Activated CD4-positive, alpha-beta T cell treated with anti-CD3 and anti-CD28 coated beads for 4 hours (primary cell): ENCODE results near the gene ATP5F1D.

ENCODE experiments used
- DNase-seq, 2 donors: peaks; one replicate each; pipeline ENCODE4 v3.0.0-alpha.2; 2020

The ATP5F1D gene

DNA sequence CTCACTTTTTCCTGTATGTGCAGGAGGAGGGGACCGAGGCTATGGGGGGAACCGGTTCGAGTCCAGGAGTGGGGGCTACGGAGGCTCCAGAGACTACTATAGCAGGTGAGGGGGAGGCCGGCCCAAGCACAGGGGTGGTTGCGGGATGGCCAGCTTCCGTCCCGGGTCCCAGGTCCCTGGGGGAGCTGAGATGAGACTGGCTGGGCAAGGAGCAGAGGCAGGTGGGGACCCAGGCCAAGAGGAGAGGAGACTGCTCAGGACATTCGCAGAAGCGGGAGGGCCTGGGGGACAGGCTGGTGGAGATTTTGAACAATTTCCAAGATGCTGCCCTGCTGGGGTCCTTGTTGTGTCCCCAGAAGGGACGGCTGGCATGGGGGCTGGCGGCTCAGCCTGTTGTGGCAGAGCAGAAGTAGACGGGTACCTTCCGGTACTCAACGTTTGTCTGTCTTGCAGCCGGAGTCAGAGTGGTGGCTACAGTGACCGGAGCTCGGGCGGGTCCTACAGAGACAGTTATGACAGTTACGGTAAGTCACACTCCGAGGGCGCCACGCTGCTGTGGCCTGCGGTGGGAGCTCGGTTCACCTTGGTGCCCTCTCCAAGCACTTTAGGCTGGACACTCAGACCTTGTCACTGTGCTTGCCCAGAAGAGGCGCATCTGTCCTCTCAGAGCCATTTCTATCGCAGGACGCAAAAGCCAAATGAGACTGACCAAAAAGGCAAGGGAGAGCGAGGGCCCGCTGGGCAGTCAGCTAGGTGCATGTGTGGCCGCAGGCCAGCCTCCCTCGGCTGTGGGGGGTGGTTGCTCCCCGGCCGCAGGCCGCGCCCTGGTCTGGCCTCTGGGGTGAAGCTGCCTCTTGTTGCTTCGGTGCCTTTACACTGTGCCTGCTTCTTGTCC is 30.2 kb downstream of the ATP5F1D start:
- DNase-seq, result no peak

DNA sequence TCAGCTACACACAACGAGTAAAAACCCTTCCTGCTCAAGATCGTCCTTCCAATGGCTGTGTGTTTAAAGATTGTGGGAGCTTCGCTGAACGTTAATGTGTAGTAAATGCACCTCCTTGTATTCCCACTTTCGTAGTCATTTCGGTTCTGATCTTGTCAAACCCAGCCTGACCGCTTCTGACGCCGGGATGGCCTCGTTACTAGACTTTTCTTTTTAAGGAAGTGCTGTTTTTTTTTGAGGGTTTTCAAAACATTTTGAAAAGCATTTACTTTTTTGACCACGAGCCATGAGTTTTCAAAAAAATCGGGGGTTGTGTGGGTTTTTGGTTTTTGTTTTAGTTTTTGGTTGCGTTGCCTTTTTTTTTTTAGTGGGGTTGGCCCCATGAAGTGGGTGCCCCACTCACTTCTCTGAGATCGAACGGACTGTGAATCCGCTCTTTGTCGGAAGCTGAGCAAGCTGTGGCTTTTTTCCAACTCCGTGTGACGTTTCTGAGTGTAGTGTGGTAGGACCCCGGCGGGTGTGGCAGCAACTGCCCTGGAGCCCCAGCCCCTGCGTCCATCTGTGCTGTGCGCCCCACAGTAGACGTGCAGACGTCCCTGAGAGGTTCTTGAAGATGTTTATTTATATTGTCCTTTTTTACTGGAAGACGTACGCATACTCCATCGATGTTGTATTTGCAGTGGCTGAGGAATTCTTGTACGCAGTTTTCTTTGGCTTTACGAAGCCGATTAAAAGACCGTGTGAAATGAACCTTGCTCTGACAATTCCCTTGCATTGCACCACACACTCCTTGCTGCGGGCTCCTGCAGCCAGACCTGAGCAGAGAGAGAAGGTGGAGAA is 31.1 kb downstream of the ATP5F1D start:
- no peak for DNase-seq

- DNase-seq, result no peak
Measured at GRCh38 chr19:1273263-1274041, 31.9 kb downstream of the ATP5F1D start.

GRCh38 chr19:1274081-1274851 is 32.7 kb downstream of the ATP5F1D start:
- DNase-seq, result no peak

DNA sequence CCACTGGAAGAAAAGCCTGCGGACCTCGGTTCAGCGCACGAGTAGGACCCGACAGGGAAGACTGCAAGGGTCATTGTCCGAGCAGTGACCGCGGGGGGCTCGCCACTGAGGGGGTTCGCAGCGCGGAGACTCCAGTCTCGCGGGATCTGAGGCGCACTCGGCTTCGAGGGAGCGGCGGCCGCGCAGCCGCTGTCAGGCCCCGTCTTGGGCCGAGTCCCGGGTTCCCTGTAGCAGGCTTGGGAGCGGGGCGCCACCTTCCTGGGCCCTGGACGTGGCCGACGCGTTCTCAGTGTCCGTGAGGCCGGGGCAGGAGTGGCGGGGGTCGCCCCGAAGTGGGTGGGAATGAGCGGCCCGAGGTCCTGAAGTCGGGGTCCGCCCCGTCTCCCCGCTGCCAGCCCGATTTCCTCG is 33.3 kb downstream of the ATP5F1D start:
- DNase-seq, result no peak

DNA sequence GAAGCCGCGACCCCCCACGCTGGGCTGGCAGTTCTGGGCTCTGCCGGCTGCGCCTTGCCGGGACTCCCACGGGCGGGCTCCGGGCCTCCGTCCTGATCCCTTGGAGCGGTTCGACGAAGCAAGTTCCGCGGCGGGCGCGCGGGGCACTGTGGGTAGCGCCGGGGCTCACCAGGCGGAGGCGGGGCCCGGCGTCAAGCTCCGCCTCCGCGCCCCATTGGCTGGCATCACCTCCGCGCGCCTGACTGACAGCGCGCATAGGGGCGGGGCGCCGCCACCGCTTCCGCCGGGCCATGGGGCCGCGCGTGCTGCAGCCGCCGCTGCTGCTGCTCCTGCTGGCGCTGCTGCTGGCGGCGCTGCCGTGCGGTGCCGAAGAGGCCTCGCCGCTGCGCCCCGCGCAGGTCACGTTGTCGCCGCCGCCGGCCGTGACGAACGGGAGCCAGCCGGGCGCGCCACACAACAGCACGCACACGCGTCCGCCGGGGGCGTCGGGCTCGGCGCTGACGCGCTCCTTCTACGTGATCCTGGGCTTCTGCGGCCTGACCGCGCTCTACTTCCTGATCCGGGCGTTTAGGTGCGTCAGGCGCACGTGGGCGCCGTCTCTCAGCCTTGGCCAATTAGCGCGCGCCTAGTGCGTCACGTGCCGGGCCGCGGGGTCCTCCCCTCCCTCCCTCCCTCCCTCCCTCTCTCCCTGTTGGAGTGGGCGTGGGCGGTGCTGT is 33.9 kb downstream of the ATP5F1D start, which contains the start of gene FAM174C:
TSS of gene FAM174C (plus strand) at position 271 of the 716 bp plus-strand sequence. CDS start at position 291, 20 bp downstream.
- peak; percentile 95 to 98 for DNase-seq

- no peak for DNase-seq
Measured at GRCh38 chr19:1275976-1276627, 34.6 kb downstream of the ATP5F1D start.

GRCh38 chr19:1276628-1277022 is 35.1 kb downstream of the ATP5F1D start:
- no peak for DNase-seq

GRCh38 chr19:1277061-1277460 is 35.5 kb downstream of the ATP5F1D start:
- DNase-seq, result no peak

GRCh38 chr19:1278074-1278473 is 36.5 kb downstream of the ATP5F1D start:
- DNase-seq, result no peak

DNA sequence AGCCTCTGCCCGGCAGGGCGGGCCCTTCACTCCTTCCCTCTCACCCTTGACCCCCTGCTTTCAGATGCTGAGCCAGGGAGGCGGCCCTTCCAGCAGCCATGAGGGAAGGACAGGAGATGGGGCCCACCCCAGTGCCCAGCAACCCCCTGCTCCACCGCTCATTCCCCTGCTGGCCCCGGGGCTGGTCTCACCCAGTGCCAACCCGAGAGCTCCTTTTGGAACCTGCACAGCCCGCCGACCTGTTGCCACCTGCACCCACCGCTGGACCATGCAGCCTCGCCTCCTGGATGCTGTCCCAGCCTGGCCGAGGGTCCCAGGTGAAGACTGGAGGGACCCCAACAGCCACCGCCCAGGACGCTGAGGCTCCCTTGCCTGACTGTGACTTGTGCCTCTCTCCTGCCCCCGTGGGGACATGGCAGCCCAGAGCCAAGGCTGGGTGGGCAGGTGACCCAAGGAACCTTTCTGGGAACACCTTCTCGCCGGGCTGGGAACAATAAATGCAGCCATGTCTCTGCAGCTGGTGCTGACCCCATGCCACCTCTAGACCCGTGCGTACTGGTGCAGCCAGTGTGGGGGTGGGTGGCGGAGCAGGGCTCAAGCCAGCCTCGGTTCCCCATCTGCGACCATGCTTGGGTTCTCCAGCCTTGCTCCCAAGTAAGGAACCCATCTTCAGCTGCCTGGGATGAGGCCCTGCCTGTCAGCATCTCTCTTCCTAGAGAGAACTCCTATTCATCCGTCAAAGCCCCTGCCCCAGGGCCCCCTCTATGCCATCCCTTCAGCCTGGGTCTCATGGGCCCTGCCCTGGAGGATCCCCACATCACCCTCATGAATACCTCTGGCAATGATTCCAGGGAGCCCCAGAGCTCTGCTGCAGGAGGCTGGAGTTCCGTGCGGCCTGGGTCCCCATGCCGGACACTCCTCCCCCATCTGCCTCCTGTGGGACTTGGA is 37.4 kb downstream of the ATP5F1D start:
- no peak for DNase-seq

DNA sequence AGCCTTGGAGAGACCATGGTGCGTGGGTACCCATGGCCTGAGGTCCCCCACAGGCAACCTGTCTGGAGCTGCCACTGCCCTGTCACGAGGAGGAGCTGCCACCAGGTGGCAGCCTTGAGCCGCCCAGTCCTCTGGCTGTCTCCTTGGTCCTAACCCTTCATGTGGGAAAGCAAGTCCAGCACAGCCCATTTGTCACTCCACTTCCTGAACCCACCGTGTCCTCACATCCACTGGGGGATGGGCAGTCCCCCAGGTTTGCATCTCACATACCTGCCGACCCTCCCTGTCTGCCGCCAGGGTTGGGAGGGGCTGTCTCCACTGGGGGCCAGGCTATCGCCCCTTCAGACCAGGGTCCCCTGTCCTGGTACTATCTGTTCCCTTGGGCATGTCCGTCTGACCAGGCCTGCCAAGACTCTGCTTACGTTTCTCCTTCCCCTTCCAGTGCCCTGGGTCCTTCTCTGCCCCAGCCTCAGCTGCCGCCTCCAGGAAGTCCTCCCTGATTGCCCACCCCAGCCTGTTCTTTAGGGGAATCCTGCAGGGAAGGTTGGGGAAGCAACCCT is 38.3 kb downstream of the ATP5F1D start:
- peak; percentile 67 to 78 for DNase-seq

- no peak for DNase-seq
Measured at GRCh38 chr19:1280636-1281568, 39.4 kb downstream of the ATP5F1D start.

DNA sequence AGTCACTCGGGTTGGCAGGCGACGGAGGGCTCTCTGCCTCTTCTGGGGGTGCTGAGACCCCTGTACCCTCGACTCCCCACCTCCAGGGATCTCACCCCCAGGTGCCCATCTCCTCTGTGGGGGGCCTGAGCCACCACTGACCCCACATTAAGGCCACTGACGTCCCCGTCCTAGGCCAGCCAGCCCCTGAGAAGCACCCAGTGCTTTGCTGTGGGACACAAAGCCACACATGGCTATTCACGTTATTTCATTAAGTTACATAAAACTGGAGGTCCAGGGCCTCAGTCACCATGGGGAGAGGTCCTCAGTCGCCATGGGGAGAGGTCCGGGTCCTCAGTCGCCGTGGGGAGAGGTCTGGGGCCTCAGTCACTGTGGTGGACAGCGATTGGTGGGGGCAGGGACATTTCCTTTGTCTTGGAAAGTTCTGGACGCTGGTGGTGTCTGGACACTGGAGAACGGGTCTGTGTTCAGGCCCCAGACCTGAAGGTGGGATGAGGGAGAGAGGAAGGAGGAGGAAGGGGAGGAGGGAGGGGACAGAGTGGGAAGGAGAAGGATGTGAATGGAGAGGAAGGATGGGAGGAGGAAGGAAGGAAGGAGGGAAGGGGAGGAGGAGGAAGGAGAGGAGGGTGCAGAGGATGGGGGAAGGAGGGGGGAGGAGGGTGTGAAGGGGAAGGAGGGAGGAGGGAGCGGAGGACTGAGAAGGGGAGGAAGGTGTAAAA is 40.2 kb downstream of the ATP5F1D start:
- DNase-seq, result no peak

DNA sequence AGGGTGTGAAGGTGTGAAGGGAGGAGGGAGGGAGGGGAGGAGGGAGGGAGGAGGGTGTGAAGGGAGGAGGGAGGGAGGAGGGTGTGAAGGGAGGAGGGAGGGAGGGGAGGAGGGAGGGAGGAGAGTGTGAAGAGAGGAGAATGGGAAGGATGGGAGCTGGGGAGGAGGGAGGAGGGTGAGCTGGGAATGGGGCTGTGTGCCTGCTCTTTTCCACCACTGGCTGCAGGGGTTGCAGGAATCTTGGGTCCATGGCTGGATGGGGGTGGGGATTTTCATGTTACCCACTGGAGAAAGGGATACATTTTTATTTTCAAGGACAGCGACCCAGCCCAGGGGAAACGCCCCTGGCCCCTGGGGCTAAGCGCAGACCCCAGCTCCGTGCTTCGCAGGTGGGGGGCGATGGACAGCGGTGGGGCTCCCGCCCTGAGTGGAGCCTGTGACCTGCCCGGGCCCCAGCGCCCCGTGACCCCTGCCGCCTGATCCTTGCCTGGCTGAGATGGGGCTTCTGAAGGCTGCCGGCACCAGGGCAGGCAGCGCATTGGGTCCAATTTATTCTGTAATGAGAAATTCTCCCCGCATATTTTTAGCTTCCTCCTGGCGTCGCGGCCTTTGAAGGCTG is 41.1 kb downstream of the ATP5F1D start:
- DNase-seq, result no peak

- DNase-seq, result no peak
Measured at GRCh38 chr19:1283207-1283916, 41.8 kb downstream of the ATP5F1D start.
